GM12874 (cell line): ENCODE measurements around the gene CCL19.

Experiments used
- TF ChIP-seq, protein P1 (sequence below): IDR thresholded peaks from 2 replicates; pipeline ENCODE4 v1.5.1; 2011; ENCODE audit warnings: low read depth, mild to moderate bottlenecking, control low read depth, low read length, moderate library complexity; ENCODE audit not compliant: insufficient read depth

The CCL19 gene

DNA sequence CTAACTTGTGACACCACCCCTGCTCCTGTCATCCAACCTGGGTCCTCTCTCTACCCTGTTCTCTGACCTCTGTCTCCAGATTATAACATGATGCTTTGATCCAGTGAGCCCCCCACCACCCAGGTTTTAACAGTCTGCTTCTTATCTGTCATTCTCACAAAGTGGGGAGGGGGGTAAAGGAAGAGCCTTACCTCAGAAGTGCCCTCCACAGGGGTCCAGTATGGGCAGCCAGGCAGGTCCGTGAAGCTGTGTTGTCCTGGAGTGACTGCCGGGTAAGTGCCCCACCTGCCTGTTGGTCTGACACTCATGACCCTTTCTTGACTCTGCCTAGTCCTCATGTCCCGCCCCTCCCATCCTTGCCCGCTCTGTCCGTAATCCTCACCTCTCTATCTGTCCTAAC lies 35.7 kb downstream of the CCL19 start:
- TF ChIP-seq, protein P1, sequence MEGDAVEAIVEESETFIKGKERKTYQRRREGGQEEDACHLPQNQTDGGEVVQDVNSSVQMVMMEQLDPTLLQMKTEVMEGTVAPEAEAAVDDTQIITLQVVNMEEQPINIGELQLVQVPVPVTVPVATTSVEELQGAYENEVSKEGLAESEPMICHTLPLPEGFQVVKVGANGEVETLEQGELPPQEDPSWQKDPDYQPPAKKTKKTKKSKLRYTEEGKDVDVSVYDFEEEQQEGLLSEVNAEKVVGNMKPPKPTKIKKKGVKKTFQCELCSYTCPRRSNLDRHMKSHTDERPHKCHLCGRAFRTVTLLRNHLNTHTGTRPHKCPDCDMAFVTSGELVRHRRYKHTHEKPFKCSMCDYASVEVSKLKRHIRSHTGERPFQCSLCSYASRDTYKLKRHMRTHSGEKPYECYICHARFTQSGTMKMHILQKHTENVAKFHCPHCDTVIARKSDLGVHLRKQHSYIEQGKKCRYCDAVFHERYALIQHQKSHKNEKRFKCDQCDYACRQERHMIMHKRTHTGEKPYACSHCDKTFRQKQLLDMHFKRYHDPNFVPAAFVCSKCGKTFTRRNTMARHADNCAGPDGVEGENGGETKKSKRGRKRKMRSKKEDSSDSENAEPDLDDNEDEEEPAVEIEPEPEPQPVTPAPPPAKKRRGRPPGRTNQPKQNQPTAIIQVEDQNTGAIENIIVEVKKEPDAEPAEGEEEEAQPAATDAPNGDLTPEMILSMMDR, result no peak

DNA sequence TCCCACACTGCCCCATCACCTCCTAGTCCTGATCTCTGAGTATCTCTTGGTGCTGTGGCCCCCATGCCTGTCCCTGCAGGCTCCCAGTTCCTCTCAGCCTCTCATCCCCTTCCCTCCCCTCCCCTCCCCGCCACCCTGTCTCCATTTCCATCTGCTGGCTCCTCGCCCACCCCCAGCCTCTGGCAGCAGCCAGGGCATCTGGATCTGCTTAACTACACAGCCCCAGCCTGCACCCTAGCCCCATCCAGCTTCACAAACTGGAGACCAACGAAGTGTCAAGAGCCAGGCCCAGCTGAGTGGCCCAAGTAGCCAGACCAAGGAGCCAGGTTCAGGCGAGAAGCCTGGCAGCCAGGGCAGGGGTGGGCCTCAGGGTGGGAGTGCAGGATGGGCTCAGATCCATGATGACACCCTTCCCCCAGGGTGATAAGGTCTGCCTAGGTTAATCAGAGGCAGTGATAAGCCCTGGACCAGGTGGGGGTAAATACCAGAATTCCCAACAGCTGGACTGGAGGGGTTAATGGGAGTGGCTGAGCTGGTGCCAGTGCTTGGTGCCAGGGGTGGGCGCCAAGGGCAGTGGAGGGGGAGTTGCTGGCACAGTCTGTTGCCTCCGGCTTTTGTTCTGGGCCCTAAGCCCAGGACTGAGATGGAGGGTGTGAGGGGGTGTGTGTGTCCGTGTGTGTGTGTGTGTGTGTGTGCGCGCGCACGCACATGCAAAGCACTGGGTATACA lies 36.6 kb downstream of the CCL19 start:
- TF ChIP-seq, protein P1, result no peak

DNA sequence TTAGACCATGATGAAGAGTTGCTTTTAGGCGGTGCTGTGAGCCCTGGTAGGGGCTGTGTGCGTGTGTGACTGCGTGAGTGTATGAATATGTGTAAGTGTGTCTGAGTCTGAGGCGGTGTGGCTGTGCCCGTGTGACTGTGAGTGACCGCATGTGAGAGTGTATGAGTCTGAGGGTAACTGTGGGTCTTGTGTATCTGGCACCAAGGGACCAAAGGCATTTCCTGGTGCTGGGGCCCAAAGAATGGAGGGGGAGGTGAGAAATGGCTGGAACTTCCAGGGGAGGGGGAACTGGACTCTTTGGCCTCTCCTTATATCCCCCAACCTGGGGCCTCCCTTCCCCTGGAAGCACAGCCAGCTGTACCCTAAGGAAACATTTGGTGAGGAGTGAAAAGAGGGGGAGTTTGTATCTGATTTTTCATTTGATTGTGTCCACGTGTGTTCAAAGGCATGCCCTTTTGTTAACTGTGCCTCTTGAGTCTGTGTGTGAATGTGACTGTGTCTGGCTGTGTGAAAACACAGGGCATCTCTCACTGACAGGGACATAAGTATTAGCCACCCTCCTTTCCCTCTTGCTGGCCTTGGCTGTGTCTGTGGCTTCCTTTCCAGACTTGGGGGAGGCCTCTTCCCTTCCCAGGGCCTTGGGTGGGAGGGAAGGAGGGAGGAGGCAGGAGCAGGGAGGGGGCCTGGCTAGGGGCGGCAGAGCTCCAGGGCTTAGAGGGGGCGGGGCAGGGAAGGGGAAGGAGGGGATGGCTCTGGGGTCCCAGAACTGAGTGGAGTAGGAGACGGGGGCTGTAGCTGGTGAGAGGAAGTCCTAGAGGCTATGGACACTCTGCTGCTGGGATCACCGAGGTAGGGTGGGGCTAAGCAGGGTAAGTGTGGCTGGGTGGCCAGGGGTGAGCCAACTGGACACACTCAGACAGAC lies 37.7 kb downstream of the CCL19 start:
- TF ChIP-seq, protein P1, result no peak

DNA sequence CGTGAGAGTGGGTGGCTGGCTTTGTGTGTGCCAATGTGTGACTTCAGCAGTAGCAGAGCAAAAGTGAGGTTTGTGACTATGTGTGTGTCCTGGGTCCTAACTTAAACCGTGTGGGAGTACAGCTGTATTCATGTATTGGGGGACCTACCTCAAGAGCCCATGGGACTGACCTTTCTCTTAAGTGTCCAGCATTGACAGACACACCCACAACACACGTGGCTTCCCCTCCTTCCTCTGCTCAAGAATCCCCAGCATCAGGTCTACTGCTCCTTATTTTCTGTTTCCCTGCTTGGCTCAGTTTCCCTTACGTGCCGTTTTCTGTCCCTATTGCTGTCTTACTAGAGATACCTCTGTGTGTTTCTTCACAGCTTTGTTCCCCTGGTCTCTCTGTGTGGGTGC lies 38.5 kb downstream of the CCL19 start:
- TF ChIP-seq, protein P1, result no peak

DNA sequence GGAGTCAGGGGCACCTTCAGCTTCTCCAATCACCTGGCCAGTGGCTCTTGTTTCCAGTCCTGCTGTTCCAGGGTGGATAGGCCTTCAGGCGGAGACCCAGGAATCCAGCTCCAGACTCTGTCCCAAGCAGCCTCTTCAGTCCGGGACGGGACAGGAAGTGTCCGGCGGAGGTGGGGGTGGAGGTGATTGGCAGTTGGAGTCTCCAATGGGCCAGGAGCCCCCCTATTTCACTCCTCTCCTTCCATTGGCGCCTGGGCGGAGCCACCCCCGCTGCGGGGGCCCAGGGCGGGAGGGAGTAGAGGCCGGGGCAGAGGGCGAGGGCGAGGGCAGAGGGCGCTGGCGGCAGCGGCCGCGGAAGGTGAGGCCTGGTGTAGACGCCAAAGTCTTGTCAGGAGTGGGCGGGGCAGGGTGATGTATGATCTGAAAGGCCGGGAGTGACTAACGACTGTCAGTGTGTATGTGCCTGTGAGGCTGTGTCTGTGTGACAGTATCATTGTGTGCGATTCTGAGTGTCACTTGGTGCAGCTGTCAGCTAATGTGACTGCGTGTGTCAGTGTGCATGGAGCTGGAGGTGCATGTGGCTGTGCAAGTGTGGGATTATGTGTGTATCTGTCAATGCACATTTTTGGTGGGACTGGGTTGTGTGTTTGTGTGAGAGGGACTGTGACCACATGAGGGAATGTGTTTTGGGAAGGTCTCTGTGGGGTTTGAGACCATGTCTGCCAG lies 39.0 kb downstream of the CCL19 start, which contains the start of gene IL11RA:
TSS of gene IL11RA (plus strand) at position 310 of the 726 bp plus-strand sequence. CDS start 3,033 bp downstream, outside the sequence.
- TF ChIP-seq, protein P1, result no peak

DNA sequence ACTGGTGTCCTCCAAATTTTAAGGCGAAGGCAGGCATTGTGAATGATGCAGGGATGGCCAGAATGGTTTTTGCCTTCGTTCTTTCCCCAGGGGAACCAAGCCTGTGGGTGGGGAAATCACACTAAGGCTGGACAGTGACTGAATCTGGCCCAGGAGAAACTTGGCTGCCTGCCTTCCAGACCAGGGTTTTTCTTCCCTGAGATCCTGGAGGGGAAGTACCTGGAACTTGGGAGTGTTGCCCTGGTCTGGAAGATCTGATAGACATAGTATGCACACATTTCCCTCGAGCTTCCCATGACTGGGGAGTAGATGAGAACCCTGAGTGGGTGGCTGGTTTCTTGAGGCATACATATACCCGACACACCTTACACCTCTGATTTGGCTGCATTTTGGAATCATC lies 39.8 kb downstream of the CCL19 start:
- TF ChIP-seq, protein P1, result no peak

DNA sequence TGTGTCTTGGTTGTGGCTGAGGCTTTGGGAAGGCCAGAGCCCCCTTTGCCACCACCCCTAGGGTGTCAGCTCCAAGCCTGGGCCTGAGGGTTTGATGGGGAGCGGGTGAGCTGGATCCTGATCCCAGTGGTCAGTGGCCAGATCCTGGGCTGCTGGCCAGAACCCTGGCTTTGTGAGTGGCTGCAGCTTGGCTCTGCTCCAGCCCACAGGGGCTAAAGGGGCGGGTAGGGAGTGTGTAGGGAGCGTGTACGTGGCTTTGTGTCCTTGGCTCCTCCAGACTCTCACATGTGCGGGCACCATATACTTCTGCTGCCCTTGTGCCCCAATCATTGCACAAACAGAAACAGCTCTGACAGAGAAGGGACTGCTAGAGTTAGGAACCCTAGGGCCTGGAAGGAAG lies 40.3 kb downstream of the CCL19 start:
- TF ChIP-seq, protein P1, result no peak
